Activated CD4-positive, alpha-beta T cell treated with anti-CD3 and anti-CD28 coated beads, Interleukin-2, amount 50 U/mL, for 24 hours (primary cell): ENCODE measurements around the gene SDHB.

ENCODE experiments used
- DNase-seq, 2 donors: peaks; one replicate each; pipeline ENCODE4 v3.0.0-alpha.2; 2020; ENCODE audit warnings: low read depth in 1 of 2, low spot score in 1 of 2

SDHB gene

GRCh38 chr1:17046334-17046657 is 7.5 kb downstream of the SDHB start:
- no peak for DNase-seq

GRCh38 chr1:17045634-17046333 is 8.0 kb downstream of the SDHB start:
- no peak for DNase-seq

GRCh38 chr1:17045150-17045549 is 8.7 kb downstream of the SDHB start:
- DNase-seq = no peak

DNA sequence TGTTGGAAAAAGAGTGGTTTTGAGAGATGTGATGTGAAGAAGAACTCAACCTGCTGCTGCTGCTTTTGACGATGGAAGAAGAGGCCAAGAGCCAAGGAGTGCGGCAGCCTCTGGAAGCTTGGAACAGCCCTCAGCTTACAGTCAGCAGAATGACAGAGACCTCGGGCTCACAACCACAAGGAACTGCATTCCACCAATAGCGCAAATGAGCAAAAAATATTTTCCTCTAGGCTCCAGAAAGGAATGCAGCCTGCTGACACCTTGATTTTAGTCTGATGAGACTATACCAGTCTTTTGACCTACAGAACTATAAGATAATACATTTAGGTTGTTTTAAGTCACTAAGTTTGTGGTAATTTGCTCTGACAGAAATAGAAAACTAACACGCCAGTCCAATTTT is 10.2 kb downstream of the SDHB start:
- DNase-seq = no peak

- DNase-seq = no peak
Observed at GRCh38 chr1:17040135-17040534, 13.7 kb downstream of the SDHB start.

DNA sequence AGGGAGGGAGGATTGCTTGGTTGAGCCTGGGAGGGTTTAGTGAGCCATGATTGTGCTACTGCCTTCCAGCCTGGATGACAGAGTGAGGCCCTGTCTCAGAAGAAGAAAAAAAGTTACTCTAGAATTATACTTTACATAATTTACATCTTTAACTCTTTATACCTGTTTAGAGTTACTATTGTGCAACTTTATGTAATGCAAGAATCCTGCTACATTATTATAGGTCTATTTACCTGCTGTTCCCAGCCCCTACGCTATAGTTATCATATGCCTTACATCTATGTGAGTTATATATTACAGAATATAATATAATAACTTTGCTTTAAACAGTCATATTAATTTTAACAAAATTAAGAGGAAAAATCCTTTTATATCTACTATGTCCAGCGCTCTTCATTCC is 14.3 kb downstream of the SDHB start:
- DNase-seq = no peak

DNA sequence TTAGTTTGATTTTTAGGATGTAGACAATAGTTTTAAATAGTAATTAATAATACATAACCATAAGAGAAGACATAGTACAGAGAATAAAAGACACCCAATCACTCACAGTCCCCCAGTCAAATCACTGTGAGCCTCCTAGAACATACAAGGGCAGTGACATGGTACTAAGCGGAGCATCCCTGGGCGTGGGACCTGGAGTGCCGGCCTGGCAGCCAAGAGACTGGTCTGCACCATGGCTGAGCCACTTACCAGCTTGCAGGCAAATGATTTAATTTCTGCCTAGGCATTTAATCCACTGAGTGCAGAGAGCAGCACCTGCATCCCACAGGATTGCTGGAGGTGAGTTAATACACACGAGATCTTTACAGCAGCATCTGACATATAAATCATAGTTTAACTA is 20.4 kb downstream of the SDHB start:
- DNase-seq = no peak

DNA sequence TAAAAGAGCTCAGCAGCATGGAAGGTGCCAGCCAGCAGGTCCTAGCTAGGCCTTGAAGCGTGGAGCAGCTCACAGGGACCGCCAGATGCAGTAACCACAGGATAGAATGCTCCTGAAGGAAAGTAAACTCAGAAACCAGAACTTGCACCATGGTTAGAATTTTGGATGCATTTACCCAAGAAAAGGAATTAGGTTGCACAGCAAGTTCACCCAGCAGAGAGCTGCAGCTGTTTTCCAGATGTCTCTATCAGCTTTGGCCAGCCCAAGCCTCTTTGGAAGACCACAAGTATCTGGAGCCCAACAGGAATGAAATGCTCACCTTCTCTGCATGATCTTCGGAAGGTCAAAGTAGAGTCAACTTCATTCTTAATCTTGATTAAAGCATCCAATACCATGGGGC is 21.1 kb downstream of the SDHB start:
- DNase-seq = no peak

DNA sequence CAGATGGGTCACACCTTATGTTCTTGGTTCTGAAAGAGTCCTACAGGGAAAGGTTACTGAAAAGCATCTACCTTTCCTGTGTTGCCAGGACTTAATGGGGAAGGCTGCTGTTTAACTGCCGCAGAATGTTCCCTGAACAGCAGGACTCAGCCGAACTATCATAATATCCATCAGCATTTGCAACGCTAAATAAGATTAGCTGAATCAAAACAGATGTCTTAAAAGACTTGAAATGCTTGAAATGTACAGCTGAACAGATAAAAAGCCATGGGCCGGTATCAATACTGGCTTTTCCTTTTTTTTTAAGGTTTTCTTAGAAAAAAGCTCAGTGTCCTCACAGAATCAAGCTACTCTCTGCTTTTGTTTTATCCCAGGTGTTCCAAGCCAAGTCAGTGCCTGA is 22.4 kb downstream of the SDHB start:
- DNase-seq = no peak

GRCh38 chr1:17030206-17030605 is 23.6 kb downstream of the SDHB start:
- DNase-seq = no peak

DNA sequence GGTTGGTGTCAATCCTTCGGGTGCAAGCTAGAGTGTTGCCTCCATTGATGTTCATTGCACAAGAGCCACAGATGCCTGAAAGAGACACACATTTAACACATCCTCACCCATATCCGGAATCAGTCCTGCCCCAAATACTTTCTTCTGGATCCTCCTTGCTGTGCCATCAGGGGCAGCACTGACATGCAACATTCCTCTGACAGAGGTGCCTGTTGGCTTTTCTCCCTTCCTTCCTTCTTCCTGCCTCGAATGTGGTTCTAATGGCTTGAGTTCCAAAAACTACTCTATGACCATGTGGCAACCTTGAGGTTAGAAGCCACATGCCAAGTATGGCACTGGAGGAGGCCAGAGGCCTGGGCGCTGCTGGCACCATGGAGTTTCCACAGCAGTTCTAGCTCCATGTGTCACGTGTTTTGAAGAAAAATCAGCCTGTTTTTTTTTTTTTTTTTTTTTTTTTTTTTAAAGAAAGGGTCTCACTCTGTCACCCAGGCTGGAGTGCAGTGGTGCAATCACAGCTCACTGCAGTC is 25.1 kb downstream of the SDHB start:
- no peak for DNase-seq

- DNase-seq = no peak
Observed at GRCh38 chr1:17027900-17028299, 25.9 kb downstream of the SDHB start.

- no peak for DNase-seq
Observed at GRCh38 chr1:17027403-17027802, 26.4 kb downstream of the SDHB start.

GRCh38 chr1:17024721-17025120 is 29.1 kb downstream of the SDHB start:
- DNase-seq = no peak

DNA sequence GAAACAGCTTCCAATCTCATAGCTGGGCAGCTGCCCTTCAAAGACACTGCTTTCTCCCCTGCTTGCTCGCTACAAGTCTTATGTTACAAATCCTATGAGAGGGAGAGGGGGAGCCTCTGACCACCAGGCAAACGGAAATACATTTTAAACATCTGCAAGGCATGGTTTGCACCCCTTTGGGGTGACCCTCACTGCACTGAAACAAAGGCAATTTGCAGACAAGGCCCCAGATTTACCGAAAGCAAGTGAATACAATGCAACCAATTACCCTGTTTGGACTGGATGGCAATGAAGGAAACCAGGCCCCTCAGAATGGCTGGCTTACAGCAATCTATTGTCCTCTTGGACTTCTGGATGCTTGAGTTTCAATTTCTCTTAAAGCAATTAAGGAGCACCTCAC is 30.3 kb downstream of the SDHB start:
- no peak for DNase-seq

- no peak for DNase-seq
Observed at GRCh38 chr1:17023102-17023501, 30.7 kb downstream of the SDHB start.

DNA sequence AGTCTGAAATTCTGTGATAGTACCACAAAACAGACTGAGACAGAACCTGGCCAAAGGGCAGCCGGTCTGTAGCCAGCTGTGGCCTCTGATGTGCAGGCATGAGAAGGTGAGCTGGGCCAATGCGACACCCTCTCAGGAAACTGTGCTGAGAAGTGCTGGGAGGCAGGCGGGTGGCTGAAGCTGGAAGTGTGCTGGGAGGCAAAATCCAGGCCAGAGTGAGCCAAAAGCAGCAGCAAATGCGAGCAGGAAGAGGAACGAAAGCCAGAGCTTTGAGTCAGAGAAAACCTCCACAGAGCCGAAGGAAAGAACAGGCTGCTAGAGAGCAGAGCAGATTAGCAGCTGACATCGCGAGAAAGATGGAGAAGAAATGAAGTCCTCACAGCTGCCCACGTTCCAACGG is 31.9 kb downstream of the SDHB start:
- DNase-seq = no peak

DNA sequence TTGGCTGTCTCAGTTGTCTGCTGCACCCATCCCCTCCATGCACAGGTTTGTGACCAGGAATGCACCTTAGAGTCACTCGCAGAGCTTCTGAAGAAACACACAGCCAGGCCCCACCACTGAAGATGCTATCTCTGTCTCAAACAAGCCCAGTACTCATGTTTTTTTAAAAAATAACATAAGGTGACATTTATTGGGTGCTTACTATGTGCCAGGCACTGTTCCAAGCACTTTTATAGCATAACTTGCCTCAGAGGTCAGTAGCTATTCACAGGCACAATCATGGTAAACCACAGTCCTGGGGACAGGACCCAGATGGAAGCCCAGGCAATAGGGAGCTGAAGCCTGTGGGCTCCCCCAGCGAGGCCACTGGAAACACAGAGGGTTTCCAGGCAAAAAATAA is 33.3 kb downstream of the SDHB start:
- DNase-seq = no peak

DNA sequence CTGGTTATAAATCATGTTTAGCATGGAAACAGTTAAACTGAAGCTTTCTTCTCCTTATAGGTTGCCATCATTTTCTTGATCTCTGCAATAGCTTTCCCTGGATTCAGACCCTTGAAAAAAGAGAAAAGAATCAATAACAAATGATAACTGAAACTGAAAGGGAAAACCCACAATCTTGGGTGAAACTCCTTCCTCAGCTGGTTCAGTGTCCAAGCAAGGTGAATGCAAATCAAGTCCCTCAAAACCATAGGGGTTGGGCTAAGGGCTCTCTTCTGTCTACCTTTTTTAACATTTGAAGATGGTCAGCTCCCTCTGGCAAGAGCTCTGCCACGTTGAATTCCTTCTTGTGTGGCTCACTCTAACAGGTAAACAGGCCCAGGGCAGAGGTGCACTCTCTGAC is 35.0 kb downstream of the SDHB start:
- DNase-seq = no peak

GRCh38 chr1:17017435-17017834 is 36.4 kb downstream of the SDHB start:
- DNase-seq = no peak

DNA sequence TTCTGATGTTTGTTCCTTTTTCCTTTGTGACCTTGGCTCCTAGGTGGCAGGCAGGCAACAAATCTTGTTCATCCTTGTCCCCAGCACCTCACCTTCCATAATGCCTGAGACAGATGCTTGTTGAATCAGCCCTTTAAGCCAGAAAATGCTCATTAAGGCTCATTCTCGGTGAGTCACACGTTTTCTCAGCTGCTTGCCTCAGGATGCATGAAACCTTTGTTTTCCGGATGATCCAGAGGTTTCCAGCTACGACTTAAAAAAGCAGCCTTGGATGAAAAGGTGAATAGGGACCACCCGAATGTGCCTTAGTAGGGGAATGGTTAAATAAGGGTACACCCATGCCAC is 37.5 kb downstream of the SDHB start:
- DNase-seq = no peak

DNA sequence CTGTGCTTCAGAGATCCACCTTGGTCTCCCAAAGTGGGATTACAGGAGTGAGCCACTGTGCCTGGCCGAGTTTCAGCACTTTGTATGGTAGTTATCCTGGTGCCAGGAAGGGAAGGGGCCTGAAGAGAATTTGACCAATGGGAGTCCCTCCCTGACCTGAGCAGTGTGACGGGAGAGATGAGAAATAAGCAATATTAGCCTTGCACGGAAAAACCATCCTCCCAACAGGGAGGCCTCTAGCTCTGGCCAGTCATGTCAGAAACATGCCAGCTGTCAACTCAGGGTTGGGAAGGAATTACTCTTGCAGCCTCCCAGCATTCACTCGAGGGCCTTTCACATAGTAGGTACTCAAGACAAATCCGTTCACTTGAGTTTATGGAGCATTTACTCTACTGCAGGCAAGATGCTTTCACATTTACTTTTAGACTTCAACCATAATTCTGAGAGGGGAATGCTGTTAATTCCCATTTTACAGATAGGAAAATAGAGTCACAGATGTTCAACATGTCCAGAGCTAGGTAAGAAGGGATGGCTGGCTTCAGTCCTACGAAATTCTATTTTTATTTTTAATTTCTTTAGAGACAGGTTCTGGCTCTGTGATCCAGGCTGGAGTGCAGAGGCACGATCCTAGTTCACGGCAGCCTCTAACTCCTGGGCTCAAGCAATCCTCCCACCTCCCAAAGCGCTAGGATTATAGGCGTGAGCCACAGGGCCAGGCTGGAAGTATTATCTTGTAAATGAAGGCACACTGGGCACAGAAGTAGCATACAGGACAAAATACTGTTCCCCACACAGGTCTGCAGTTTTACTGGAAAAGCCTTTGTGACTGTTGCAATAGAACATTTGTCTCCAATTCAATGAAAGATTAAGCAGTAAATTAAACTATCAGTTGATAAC is 38.9 kb downstream of the SDHB start:
- DNase-seq = no peak
